Activated CD4-positive, alpha-beta T cell treated with anti-CD3 and anti-CD28 coated beads, Interleukin-2, amount 10 ng/mL, durations not matched to agents 24 days and 14 days (primary cell): Measurements from ENCODE around the gene UBXN2A. TPM values are rescaled to one million over a fixed set of nuclear protein-coding genes. Genes with fewer than 3 reads are reported as not detected.
A peak's percentile ranks its signal among the peaks of the same experiment; 100 is the strongest.
"Not testable (repeated sequence)": the region's sequence is repeated elsewhere in the genome, so short reads cannot be mapped to it uniquely, and the experiment has no call there.

ENCODE experiments used
- DNase-seq: peaks from one replicate; pipeline ENCODE4 v3.0.0; 2022
- H3K27ac Mint-ChIP-seq: one replicate; pipeline ENCODE4 v1.8.0; 2022; ENCODE audit warnings: mild to moderate bottlenecking, mixed read lengths
- H3K27me3 Mint-ChIP-seq: one replicate; pipeline ENCODE4 v1.8.0; 2022; ENCODE audit warnings: mixed read lengths
- H3K36me3 Mint-ChIP-seq: one replicate; pipeline ENCODE4 v1.8.0; 2022; ENCODE audit warnings: low read depth, mild to moderate bottlenecking, mixed read lengths
- H3K4me1 Mint-ChIP-seq: one replicate; pipeline ENCODE4 v1.8.0; 2021; ENCODE audit warnings: mixed read lengths
- H3K4me3 Mint-ChIP-seq: one replicate; pipeline ENCODE4 v1.8.0; 2022; ENCODE audit warnings: mild to moderate bottlenecking, moderate library complexity, mixed read lengths
- H3K9me3 Mint-ChIP-seq: one replicate; pipeline ENCODE4 v1.8.0; 2021; ENCODE audit warnings: mixed read lengths
- intact Hi-C: fragments of 100-400 bp; cut with micrococcal nuclease; formaldehyde crosslinking; loops from one replicate; pipeline ENCODE4 v1.15.1; 2023
- total RNA-seq: library from RNA; stranded (reverse); gene quantifications from 2 replicates; pipeline ENCODE4 v1.2.3, GENCODE V29; 2022

Gene UBXN2A
- total RNA-seq, 1 donor from 2014 or later: 13.1 TPM

DNA sequence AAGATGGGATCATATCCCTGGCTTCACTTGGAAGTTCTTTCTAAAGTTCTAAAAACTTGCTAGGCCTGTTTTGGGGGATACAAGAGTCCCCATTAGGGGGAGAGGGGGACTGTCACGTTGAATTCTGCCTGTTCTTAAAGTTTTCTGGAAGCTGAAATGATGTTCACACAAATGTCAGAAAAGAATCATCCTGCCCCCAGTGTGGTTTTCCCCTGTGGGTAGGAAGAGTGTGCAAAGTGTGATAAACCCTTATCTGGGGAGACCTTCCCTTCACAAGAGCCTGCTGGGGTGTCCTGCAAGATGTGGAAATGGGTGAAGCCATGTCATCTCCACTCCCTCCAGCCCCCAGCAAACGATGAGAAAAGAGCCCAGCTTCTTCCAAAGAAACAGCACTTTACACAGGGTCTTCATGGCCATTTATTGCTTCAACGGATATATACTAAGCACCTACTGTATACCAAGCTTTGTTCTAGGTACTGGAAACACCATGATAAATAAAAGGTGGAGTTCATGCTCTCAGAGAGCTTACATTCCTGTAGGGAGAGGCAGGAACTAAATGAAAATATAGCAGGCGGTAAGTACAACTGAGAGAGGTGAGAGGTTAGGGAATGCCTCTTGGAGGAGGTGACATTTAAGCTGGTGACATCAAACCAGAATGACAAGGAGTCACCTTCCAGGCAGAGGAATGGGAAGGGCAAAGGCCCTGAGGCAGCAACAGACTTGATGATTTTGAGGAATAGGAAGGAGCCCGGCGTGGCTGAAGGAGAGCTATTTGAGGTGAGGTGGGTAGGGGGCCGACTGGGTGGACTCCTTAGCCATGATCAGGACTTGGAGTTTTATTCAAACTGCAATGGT, 71.2 kb downstream of the UBXN2A start:
- no peaks in the 10 kb centered on the region for H3K9me3 Mint-ChIP-seq
- no peaks in the 10 kb centered on the region for H3K36me3 Mint-ChIP-seq
- no peak overlapping the region for H3K4me3 Mint-ChIP-seq
- peaks cover 2% of the 10 kb centered on the region for H3K4me1 Mint-ChIP-seq
- H3K27me3 Mint-ChIP-seq: peaks cover 45% of the 10 kb centered on the region
- no peak overlapping the region for H3K27ac Mint-ChIP-seq
- no peak for DNase-seq
- intact Hi-C loops: no loop called here

DNA sequence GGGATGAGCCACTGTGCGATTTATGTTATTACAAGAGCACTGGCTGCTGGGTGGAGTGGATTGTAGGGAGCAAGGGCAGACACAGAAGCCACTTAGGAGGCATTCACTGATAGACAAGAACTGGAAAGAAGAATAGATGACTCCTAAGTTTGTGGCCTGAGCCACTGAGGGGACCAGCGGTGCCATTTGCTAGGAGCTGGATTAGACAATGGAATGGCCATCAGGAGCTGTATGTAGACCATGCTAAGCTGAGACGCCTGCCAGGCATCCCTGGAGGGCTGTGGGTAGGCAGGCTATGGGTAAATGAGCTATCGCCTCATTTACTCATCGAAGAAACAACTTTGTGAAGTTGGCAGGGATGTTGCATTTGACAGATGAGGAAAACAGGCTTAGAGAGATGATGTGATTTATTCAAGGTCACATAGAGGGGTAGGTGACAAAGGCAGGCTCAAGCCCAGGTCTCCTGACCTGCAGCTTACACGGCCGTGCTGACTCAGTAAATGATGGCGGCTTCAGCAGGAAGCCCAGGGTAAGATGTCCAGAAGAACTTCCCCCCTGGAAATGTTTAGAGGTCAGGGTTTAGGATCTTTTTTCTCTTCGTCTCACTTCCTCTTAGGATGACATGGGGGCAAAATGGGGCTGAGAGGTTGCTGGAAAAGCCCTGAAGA, 72.4 kb downstream of the UBXN2A start:
- H3K4me3 Mint-ChIP-seq: no peak overlapping the region
- intact Hi-C loops: no loop called here
- no peaks in the 10 kb centered on the region for H3K9me3 Mint-ChIP-seq
- peaks cover 42% of the 10 kb centered on the region for H3K27me3 Mint-ChIP-seq
- H3K36me3 Mint-ChIP-seq: no peaks in the 10 kb centered on the region
- DNase-seq: no peak
- H3K4me1 Mint-ChIP-seq: peaks cover 2% of the 10 kb centered on the region
- H3K27ac Mint-ChIP-seq: no peak overlapping the region

GRCh38 chr2:24014902-24015301, 74.6 kb downstream of the UBXN2A start:
- H3K27me3 Mint-ChIP-seq: peaks cover 29% of the 10 kb centered on the region
- H3K27ac Mint-ChIP-seq, H3K9me3 Mint-ChIP-seq, DNase-seq, H3K4me1 Mint-ChIP-seq, H3K36me3 Mint-ChIP-seq, H3K4me3 Mint-ChIP-seq, intact Hi-C loops: not testable (repeated sequence)

- DNase-seq: no peak
- intact Hi-C loops: no loop called here
- Mint-ChIP-seq H3K9me3 (no peaks in the 10 kb centered on the region), H3K4me1 (peaks cover 2% of the 10 kb centered on the region), H3K27me3 (peaks cover 27% of the 10 kb centered on the region), H3K27ac (no peak overlapping the region), H3K36me3 (no peaks in the 10 kb centered on the region), H3K4me3 (no peak overlapping the region)
Observed at GRCh38 chr2:24015562-24016375, 75.5 kb downstream of the UBXN2A start.

DNA sequence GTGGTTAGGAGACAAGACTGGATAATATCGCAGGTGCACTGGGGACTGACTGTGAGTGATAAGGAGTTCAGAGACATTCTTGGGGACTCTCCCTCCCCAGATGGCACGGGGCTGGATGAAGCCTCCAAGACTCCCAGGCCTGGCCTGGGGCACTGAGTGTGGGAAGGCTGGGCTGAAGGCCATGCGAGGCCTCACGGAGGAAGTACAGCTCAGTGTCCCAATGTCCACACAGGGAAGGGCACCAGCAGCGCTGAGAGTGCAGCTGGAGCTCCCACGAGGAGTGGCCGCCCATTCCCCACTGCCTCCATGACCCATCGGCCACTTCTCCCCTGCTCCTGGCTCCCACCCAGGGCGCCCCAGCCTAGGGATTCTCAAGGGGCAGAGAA, 76.1 kb downstream of the UBXN2A start:
- Mint-ChIP-seq H3K4me3 (no peak overlapping the region), H3K9me3 (no peaks in the 10 kb centered on the region), H3K36me3 (no peaks in the 10 kb centered on the region), H3K27me3 (peaks cover 21% of the 10 kb centered on the region), H3K4me1 (no peaks in the 10 kb centered on the region), H3K27ac (no peak overlapping the region)
- intact Hi-C loops: no loop called here
- DNase-seq: no peak

GRCh38 chr2:24016853-24017703, 76.8 kb downstream of the UBXN2A start:
- Mint-ChIP-seq H3K36me3 (no peaks in the 10 kb centered on the region), H3K4me3 (no peak overlapping the region), H3K9me3 (no peaks in the 10 kb centered on the region), H3K27me3 (peaks cover 14% of the 10 kb centered on the region), H3K27ac (no peak overlapping the region), H3K4me1 (no peaks in the 10 kb centered on the region)
- intact Hi-C loops: no loop called here
- no peak for DNase-seq

DNA sequence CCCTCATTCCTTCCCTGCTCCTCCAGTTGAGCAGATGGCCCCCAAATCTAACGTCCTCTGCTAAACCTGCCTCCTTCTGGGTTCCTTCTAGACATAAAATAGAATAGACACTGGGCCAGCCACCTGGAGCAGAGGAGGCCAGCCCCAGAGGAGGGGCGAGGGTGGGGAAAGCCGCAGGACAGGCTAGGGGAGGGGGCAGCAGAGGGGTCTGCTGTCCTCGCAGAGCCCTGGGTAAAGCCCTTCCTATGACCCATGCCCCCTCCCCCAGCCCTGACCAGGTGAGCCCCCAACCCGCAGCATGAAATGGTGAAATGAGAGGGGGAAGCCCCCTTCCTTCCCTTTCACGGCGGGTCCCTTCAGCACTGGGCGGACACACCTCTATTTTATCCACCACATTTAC, 77.4 kb downstream of the UBXN2A start:
- DNase-seq: no peak
- Mint-ChIP-seq H3K36me3 (peaks cover under 1% of the 10 kb centered on the region), H3K4me3 (no peak overlapping the region), H3K27ac (no peak overlapping the region), H3K4me1 (no peaks in the 10 kb centered on the region), H3K9me3 (no peaks in the 10 kb centered on the region), H3K27me3 (peaks cover 10% of the 10 kb centered on the region)
- intact Hi-C loops: no loop called here

DNA sequence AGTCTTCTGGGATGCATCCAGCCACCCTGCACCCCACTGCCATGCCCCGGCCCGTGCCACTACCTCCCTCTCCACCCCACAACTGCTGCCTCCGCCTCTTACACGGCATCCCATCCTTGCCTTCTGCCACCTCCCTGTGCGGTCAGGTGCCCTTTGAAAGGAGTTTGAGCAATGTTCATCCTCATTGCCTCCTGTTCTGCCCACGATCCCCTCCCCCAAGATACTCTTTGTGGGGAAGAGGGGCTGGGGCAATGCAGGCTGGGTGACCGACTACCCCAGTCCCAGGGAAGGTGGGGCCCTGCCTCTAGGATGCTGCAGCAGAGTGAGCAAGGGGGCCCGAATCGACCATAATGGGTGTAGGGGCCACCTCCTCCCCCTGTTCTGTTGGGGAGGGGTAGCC, 78.0 kb downstream of the UBXN2A start:
- Mint-ChIP-seq H3K9me3 (no peaks in the 10 kb centered on the region), H3K27me3 (peaks cover 6% of the 10 kb centered on the region), H3K4me1 (no peaks in the 10 kb centered on the region), H3K27ac (no peak overlapping the region), H3K4me3 (no peak overlapping the region), H3K36me3 (peaks cover 4% of the 10 kb centered on the region)
- no peak for DNase-seq
- intact Hi-C loops: no loop called here

GRCh38 chr2:24019729-24020128, 79.5 kb downstream of the UBXN2A start:
- H3K27me3 Mint-ChIP-seq: no peaks in the 10 kb centered on the region
- H3K9me3 Mint-ChIP-seq: no peaks in the 10 kb centered on the region
- intact Hi-C loops: no loop called here
- peaks cover 4% of the 10 kb centered on the region for H3K36me3 Mint-ChIP-seq
- H3K4me1 Mint-ChIP-seq: no peaks in the 10 kb centered on the region
- no peak overlapping the region for H3K4me3 Mint-ChIP-seq
- DNase-seq: no peak
- H3K27ac Mint-ChIP-seq: no peak overlapping the region

DNA sequence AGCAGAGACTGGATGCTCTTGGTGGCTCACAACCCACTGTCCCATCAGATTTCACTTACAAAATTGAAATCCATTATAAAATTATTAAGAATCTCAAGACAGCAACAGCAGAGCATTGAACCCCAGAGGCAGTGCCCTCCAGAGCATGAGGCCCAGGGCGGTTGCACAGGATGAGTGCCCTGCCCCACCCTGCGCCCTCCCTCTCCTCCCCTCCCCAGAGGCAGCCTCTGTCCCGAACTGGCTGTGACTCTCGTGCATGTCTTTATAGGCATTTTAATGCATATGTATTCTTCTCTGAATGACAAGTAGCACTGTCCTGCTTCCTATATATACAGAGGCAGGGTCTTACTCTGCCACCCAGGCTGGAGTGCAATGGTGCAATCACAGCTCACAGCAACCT, 80.0 kb downstream of the UBXN2A start:
- Mint-ChIP-seq H3K27me3 (no peaks in the 10 kb centered on the region), H3K4me3 (no peak overlapping the region), H3K36me3 (peaks cover 4% of the 10 kb centered on the region), H3K4me1 (no peaks in the 10 kb centered on the region), H3K27ac (no peak overlapping the region), H3K9me3 (no peaks in the 10 kb centered on the region)
- DNase-seq: no peak
- intact Hi-C loops: no loop called here

- DNase-seq: peak; percentile 68
- H3K4me3 Mint-ChIP-seq: no peak overlapping the region
- intact Hi-C loops: no loop called here
- H3K36me3 Mint-ChIP-seq: peaks cover 4% of the 10 kb centered on the region
- H3K27ac Mint-ChIP-seq: no peak overlapping the region
- H3K27me3 Mint-ChIP-seq: no peaks in the 10 kb centered on the region
- no peaks in the 10 kb centered on the region for H3K4me1 Mint-ChIP-seq
- H3K9me3 Mint-ChIP-seq: no peaks in the 10 kb centered on the region
Observed at GRCh38 chr2:24021122-24021998, 81.1 kb downstream of the UBXN2A start.

- H3K27me3 Mint-ChIP-seq: no peaks in the 10 kb centered on the region
- H3K4me1 Mint-ChIP-seq: no peaks in the 10 kb centered on the region
- H3K27ac Mint-ChIP-seq: no peak overlapping the region
- H3K36me3 Mint-ChIP-seq: peaks cover 8% of the 10 kb centered on the region
- DNase-seq: no peak
- no peaks in the 10 kb centered on the region for H3K9me3 Mint-ChIP-seq
- H3K4me3 Mint-ChIP-seq: no peak overlapping the region
- intact Hi-C loops: no loop called here
Observed at GRCh38 chr2:24022324-24022974, 82.2 kb downstream of the UBXN2A start.
